HG03565 (cell line): ENCODE data around the gene GALNT13.

Experiments used
- ATAC-seq: cut with Tn5 transposase; IDR thresholded peaks from one replicate; pipeline ENCODE4 v1.9.1; 2021; ENCODE audit warnings: mild to moderate bottlenecking, moderate library complexity; ENCODE audit not compliant: unreplicated experiment

GALNT13 gene

GRCh38 chr2:154394600-154394999, 522.9 kb downstream of the GALNT13 start:
- no peak for ATAC-seq

- no peak for ATAC-seq
Measured at GRCh38 chr2:154400563-154401290, 529.0 kb downstream of the GALNT13 start.

- ATAC-seq: peak; percentile 64
Measured at GRCh38 chr2:154402213-154402612, 530.5 kb downstream of the GALNT13 start.

- no peak for ATAC-seq
Measured at GRCh38 chr2:154403242-154403790, 531.6 kb downstream of the GALNT13 start.

GRCh38 chr2:154408786-154409185, 537.1 kb downstream of the GALNT13 start:
- ATAC-seq: no peak

- ATAC-seq: no peak
Measured at GRCh38 chr2:154422251-154422650, 550.5 kb downstream of the GALNT13 start.

GRCh38 chr2:154425994-154426393, 554.3 kb downstream of the GALNT13 start:
- ATAC-seq: no peak

- ATAC-seq: no peak
Measured at GRCh38 chr2:154427453-154427852, 555.7 kb downstream of the GALNT13 start.

GRCh38 chr2:154428022-154428421, 556.3 kb downstream of the GALNT13 start:
- ATAC-seq: no peak

- no peak for ATAC-seq
Measured at GRCh38 chr2:154433010-154433409, 561.3 kb downstream of the GALNT13 start.

GRCh38 chr2:154437104-154437503, 565.4 kb downstream of the GALNT13 start:
- no peak for ATAC-seq

GRCh38 chr2:154439156-154439555, 567.4 kb downstream of the GALNT13 start:
- ATAC-seq: no peak

GRCh38 chr2:154443919-154444318, 572.2 kb downstream of the GALNT13 start:
- ATAC-seq: no peak

GRCh38 chr2:154446324-154446723, 574.6 kb downstream of the GALNT13 start:
- ATAC-seq: no peak

GRCh38 chr2:154447727-154448418, 576.2 kb downstream of the GALNT13 start:
- ATAC-seq: no peak

- ATAC-seq: no peak
Measured at GRCh38 chr2:154449951-154450658, 578.4 kb downstream of the GALNT13 start.

- no peak for ATAC-seq
Measured at GRCh38 chr2:154452471-154452870, 580.7 kb downstream of the GALNT13 start.

GRCh38 chr2:154452906-154453493, 581.3 kb downstream of the GALNT13 start:
- no peak for ATAC-seq

- no peak for ATAC-seq
Measured at GRCh38 chr2:154455166-154455565, 583.4 kb downstream of the GALNT13 start.

- ATAC-seq: no peak
Measured at GRCh38 chr2:154455866-154456265, 584.1 kb downstream of the GALNT13 start.

- no peak for ATAC-seq
Measured at GRCh38 chr2:154457286-154457685, 585.6 kb downstream of the GALNT13 start.
